ENCODE measurements around the gene DGKB. TPM values are rescaled to one million over a fixed set of nuclear protein-coding genes. Genes with fewer than 3 reads are reported as not detected.

The DGKB gene
- total RNA-seq, 1 donor from 2014 or later: 3.4 TPM

DNA sequence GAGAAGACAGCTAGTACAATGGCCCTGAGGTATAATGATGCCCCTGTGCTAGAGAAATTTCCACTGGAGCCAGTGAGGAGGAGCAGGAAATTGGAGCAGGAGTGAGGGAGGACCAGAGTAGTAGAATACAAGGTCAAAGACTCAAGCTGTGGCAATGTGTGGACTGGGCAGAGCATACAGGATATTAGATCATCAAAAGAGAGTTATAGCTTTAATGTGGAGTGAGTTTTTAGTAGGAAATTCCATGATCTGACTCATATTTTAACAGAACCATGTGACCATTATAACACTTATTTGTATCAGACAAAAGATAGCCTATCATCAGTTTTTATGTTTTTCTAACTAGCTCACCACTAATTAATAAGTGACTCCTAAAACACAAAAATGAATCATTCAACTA is 154.1 kb downstream of the DGKB start:
- H3K4me3 Mint-ChIP-seq: no peak overlapping the region
- H3K4me1 Mint-ChIP-seq (ENCODE audit: unreplicated experiment): peaks cover 5% of the 10 kb centered on the region
- TF ChIP-seq CTCF (conservative IDR thresholded peaks at IDR 0.05): no peak
- peaks cover 9% of the 10 kb centered on the region for H3K9me3 Mint-ChIP-seq
- H3K36me3 Mint-ChIP-seq: no peaks in the 10 kb centered on the region
- no peak for DNase-seq (ENCODE audit: extremely low spot score, unreplicated experiment)
- no peak overlapping the region for H3K27ac Mint-ChIP-seq
- peaks cover 3% of the 10 kb centered on the region for H3K27me3 Mint-ChIP-seq

- peaks cover 3% of the 10 kb centered on the region for H3K27me3 Mint-ChIP-seq
- H3K27ac Mint-ChIP-seq: no peak overlapping the region
- TF ChIP-seq CTCF (conservative IDR thresholded peaks at IDR 0.05): no peak
- no peaks in the 10 kb centered on the region for H3K36me3 Mint-ChIP-seq
- no peak overlapping the region for H3K4me3 Mint-ChIP-seq
- no peak for DNase-seq (ENCODE audit: extremely low spot score, unreplicated experiment)
- H3K4me1 Mint-ChIP-seq (ENCODE audit: unreplicated experiment): peaks cover 5% of the 10 kb centered on the region
- H3K9me3 Mint-ChIP-seq: peaks cover 9% of the 10 kb centered on the region
These were observed 154.8 kb downstream of the DGKB start for GRCh38 chr7:14747701-14748100.

DNA sequence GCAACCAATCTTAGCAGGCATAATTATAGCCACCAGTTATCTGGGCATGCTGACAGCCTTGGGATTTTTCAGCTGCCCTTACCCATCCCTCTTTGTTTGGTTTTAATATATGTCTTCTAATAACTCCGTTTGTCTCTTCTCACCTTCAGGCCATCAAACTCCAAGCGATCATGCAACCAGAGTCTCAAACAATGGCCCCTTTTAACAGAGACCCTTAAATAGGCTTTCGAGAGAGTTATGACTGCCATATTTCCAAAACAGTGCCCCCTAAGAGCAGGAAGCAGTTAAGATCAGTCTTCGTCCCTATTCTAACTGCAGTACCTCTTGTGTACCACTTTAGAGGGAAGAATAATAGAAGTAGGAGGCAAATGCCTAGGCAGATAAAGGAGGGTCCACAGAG is 157.5 kb downstream of the DGKB start:
- Mint-ChIP-seq H3K4me3 (no peak overlapping the region), H3K27me3 (no peaks in the 10 kb centered on the region), H3K27ac (no peak overlapping the region), H3K36me3 (no peaks in the 10 kb centered on the region), H3K4me1 (ENCODE audit: unreplicated experiment) (no peaks in the 10 kb centered on the region), H3K9me3 (peaks cover 9% of the 10 kb centered on the region)
- no peak for DNase-seq (ENCODE audit: extremely low spot score, unreplicated experiment)
- TF ChIP-seq CTCF (conservative IDR thresholded peaks at IDR 0.05): no peak

DNA sequence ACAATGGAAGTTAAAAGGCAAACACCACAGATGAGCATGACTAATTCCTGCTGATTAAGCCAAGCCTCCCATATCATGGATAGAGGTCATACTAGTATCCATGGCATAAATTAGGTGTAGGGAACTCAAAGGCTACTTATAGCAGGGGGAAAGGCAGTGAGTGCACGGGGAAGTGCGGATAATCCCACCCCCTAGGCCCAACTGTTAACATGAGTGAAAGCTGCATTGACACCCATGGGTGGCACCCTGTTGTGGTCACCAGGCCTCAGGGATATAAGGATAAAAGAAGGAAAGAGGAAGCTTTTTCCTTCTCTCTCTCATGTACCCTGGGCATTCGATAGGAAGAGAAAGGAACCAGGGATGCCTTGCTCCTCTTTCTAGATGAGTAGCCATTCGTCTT is 161.9 kb downstream of the DGKB start:
- Mint-ChIP-seq H3K4me3 (no peak overlapping the region), H3K27ac (no peak overlapping the region), H3K27me3 (no peaks in the 10 kb centered on the region), H3K9me3 (peaks cover 5% of the 10 kb centered on the region), H3K4me1 (ENCODE audit: unreplicated experiment) (no peaks in the 10 kb centered on the region), H3K36me3 (no peaks in the 10 kb centered on the region)
- no peak for TF ChIP-seq CTCF (conservative IDR thresholded peaks at IDR 0.05)
- no peak for DNase-seq (ENCODE audit: extremely low spot score, unreplicated experiment)

DNA sequence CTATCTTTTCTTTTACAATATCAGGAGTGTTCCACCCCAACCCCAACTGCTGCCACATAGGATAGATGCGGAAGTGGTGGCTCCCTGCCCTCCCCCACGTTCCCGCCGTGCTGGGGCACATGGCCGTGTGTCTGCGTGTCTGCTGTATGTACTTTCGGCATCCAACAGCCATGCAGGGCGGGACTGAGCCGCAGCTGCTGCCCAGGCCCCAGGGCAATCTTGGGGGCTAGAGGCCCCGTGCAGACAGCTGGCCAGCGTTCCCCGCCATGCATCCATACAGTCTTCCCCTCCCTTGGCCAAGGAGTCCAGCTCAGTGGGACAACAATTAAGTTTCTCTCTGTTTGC is 162.7 kb downstream of the DGKB start:
- Mint-ChIP-seq H3K9me3 (peaks cover 5% of the 10 kb centered on the region), H3K27ac (no peak overlapping the region), H3K27me3 (no peaks in the 10 kb centered on the region), H3K4me3 (no peak overlapping the region), H3K36me3 (no peaks in the 10 kb centered on the region), H3K4me1 (ENCODE audit: unreplicated experiment) (no peaks in the 10 kb centered on the region)
- no peak for TF ChIP-seq CTCF (conservative IDR thresholded peaks at IDR 0.05)
- DNase-seq (ENCODE audit: extremely low spot score, unreplicated experiment): no peak

DNA sequence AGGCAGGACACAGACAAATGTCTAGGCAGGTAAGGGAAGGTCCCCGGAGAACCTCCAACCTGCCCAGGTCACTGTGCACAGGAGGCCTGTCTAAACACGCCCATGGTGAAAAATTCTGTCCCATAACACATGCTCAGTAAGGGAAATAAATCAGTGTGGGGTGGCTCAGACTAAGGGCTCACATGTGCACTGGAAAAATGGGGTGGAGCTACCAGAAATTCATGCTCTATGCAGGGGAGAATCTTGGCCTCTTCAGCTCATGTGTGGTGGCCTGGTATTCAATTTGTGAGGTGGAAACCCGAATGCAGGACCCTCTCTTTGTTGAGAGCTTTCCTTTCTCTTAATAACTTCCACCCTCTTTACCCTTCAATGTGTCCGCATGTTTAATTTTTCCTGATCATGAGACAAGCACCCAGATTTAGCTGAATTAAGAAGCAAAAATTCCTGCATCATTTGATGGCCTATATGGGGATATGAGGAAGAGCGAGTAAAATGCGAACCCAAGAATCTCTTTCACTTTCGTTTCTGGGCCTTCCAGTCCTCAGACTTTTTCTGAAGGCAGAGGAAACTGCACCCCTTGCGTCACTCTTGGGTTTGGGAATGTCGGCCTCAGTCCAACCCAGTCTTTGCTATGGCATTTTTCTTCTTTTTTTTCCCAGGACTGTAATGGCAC is 163.2 kb downstream of the DGKB start:
- Mint-ChIP-seq H3K36me3 (no peaks in the 10 kb centered on the region), H3K4me3 (no peak overlapping the region), H3K27ac (no peak overlapping the region), H3K4me1 (ENCODE audit: unreplicated experiment) (no peaks in the 10 kb centered on the region), H3K27me3 (no peaks in the 10 kb centered on the region), H3K9me3 (peaks cover 5% of the 10 kb centered on the region)
- TF ChIP-seq CTCF (conservative IDR thresholded peaks at IDR 0.05): no peak
- DNase-seq (ENCODE audit: extremely low spot score, unreplicated experiment): no peak

All from type B pancreatic cell (in vitro differentiated cells).